Mesodermal cell (in vitro differentiated cells): ENCODE measurements around the gene SULT4A1.

ENCODE experiments used
- H3K27ac ChIP-seq: 2 replicates; pipeline ENCODE4 v1.7.0; 2013; ENCODE audit warnings: mild to moderate bottlenecking, low read depth, low read length, moderate library complexity; ENCODE audit not compliant: severe bottlenecking
- H3K36me3 ChIP-seq: 2 replicates; pipeline ENCODE4 v1.7.1; 2013; ENCODE audit warnings: mild to moderate bottlenecking, low read length, moderate library complexity; ENCODE audit not compliant: control insufficient read depth, insufficient read depth
- H3K4me1 ChIP-seq: one replicate; pipeline ENCODE4 v1.7.1; 2013; ENCODE audit warnings: mild to moderate bottlenecking, low read length; ENCODE audit not compliant: insufficient read depth, control insufficient read depth, poor library complexity, severe bottlenecking
- H3K4me3 ChIP-seq: 2 replicates; pipeline ENCODE4 v1.7.0; 2013; ENCODE audit warnings: low read length, control low read depth, mild to moderate bottlenecking; ENCODE audit not compliant: insufficient read depth, poor library complexity, severe bottlenecking; ENCODE audit errors: extremely low read depth
- H3K9me3 ChIP-seq: 2 replicates; pipeline ENCODE4 v1.7.1; 2013; ENCODE audit warnings: mild to moderate bottlenecking, low read length, moderate library complexity; ENCODE audit not compliant: control insufficient read depth
- WGBS, 2 experiments: methylation state at CpG; one replicate each; pipeline ENCODE4 v1.1.5; 2013; ENCODE audit warnings: missing lambda C conversion rate in 2 of 2; ENCODE audit not compliant: insufficient coverage in 2 of 2; 5-methylcytosine and 5-hydroxymethylcytosine counted together

The SULT4A1 gene

GRCh38 chr22:43795320-43795719, 67.0 kb downstream of the SULT4A1 start:
- Histone ChIP-seq H3K4me3 (no peak overlapping the region), H3K9me3 (no peaks in the 10 kb centered on the region), H3K4me1 (no peaks in the 10 kb centered on the region), H3K27ac (no peak overlapping the region), H3K36me3 (no peaks in the 10 kb centered on the region)
- 65 to 96% methylated on average over 5 of the region's 7 CpGs for WGBS, 2 experiments

- H3K36me3 ChIP-seq = no peaks in the 10 kb centered on the region
- no peak overlapping the region for H3K27ac ChIP-seq
- no peaks in the 10 kb centered on the region for H3K9me3 ChIP-seq
- no peak overlapping the region for H3K4me3 ChIP-seq
- 65 to 80% methylated on average over 3 to 4 of the region's 5 CpGs for WGBS, 2 experiments
- H3K4me1 ChIP-seq = no peaks in the 10 kb centered on the region
Measured at GRCh38 chr22:43792905-43793304, 69.4 kb downstream of the SULT4A1 start.

GRCh38 chr22:43789452-43789851, 72.9 kb downstream of the SULT4A1 start:
- WGBS, 2 experiments = 87 to 93% methylated on average over 5 to 6 of the region's 7 CpGs

GRCh38 chr22:43783777-43784176, 78.5 kb downstream of the SULT4A1 start:
- no peaks in the 10 kb centered on the region for H3K36me3 ChIP-seq
- no peaks in the 10 kb centered on the region for H3K9me3 ChIP-seq
- H3K27ac ChIP-seq = no peak overlapping the region
- WGBS, 2 experiments = no CpG with 5 or more reads among the region's 2 CpGs
- H3K4me1 ChIP-seq = no peaks in the 10 kb centered on the region
- H3K4me3 ChIP-seq = no peak overlapping the region

More at GRCh38 chr22:43789452-43789851, 72.9 kb downstream of the SULT4A1 start:
- H3K4me3 ChIP-seq = no peak overlapping the region
- H3K36me3 ChIP-seq = no peaks in the 10 kb centered on the region
- H3K9me3 ChIP-seq = no peaks in the 10 kb centered on the region
- no peak overlapping the region for H3K27ac ChIP-seq
- H3K4me1 ChIP-seq = no peaks in the 10 kb centered on the region

GRCh38 chr22:43782448-43782847, 79.9 kb downstream of the SULT4A1 start:
- H3K4me1 ChIP-seq = no peaks in the 10 kb centered on the region
- H3K4me3 ChIP-seq = no peak overlapping the region
- H3K9me3 ChIP-seq = no peaks in the 10 kb centered on the region
- H3K36me3 ChIP-seq = no peaks in the 10 kb centered on the region
- WGBS, 2 experiments = no CpG with 5 or more reads among the region's 3 CpGs
- H3K27ac ChIP-seq = no peak overlapping the region

- Histone ChIP-seq H3K27ac (no peak overlapping the region), H3K4me3 (no peak overlapping the region), H3K4me1 (no peaks in the 10 kb centered on the region), H3K36me3 (no peaks in the 10 kb centered on the region), H3K9me3 (no peaks in the 10 kb centered on the region)
- 68 to 78% methylated on average over 4 of the region's 4 CpGs for WGBS, 2 experiments
Measured at GRCh38 chr22:43777286-43777685, 85.0 kb downstream of the SULT4A1 start.

GRCh38 chr22:43776081-43776670, 86.1 kb downstream of the SULT4A1 start:
- 76 to 95% methylated on average over 5 to 7 of the region's 9 CpGs for WGBS, 2 experiments
- no peaks in the 10 kb centered on the region for H3K4me1 ChIP-seq
- H3K9me3 ChIP-seq = no peaks in the 10 kb centered on the region
- H3K36me3 ChIP-seq = no peaks in the 10 kb centered on the region
- H3K27ac ChIP-seq = no peak overlapping the region
- H3K4me3 ChIP-seq = no peak overlapping the region
